Natural killer cell treated with Interleukin-12 subunit alpha and Interleukin-12 subunit beta and Interleukin-15 and Interleukin-18, amount 100 ng/mL, for 72 hours (primary cell): Measurements from ENCODE around the gene PRDM2. TPM values are rescaled to one million over a fixed set of nuclear protein-coding genes. Genes with fewer than 3 reads are reported as not detected.

Experiments
- ATAC-seq, 2 donors: fragments of 150-1000 bp; cut with Tn5 transposase in 1 of 2; sonication (Bioruptor Pico), chemical (Tn5 transposase) in 1 of 2; 2 replicates each; pipeline ENCODE4 v1.10.0; 2021
- DNase-seq: peaks from one replicate; pipeline ENCODE4 v3.0.0; 2022; ENCODE audit warnings: low spot score
- H3K27ac Mint-ChIP-seq, 2 donors: 1 replicate in 1 of 2; 2 replicates in 1 of 2; pipeline ENCODE4 v1.8.0; 2022; ENCODE audit warnings: mixed read lengths in 2 of 2, mild to moderate bottlenecking in 1 of 2, moderate library complexity in 1 of 2
- H3K27me3 Mint-ChIP-seq, 2 donors: 1 replicate in 1 of 2; 2 replicates in 1 of 2; pipeline ENCODE4 v1.8.0; 2022; ENCODE audit warnings: mixed read lengths in 2 of 2
- H3K36me3 Mint-ChIP-seq: one replicate; pipeline ENCODE4 v1.8.0; 2022; ENCODE audit warnings: mixed read lengths
- H3K4me1 Mint-ChIP-seq, 2 donors: 1 replicate in 1 of 2; 2 replicates in 1 of 2; pipeline ENCODE4 v1.8.0; 2022; ENCODE audit warnings: low read depth in 2 of 2, mixed read lengths in 2 of 2, mild to moderate bottlenecking in 1 of 2
- H3K4me3 Mint-ChIP-seq: one replicate; pipeline ENCODE4 v1.8.0; 2022; ENCODE audit warnings: mixed read lengths
- H3K9me3 Mint-ChIP-seq: 2 replicates; pipeline ENCODE4 v1.8.0; 2022; ENCODE audit warnings: mixed read lengths
- total RNA-seq, 2 donors: library from RNA; stranded (reverse); gene quantifications; one replicate each; pipeline ENCODE4 v1.2.3, GENCODE V29; 2022

Gene PRDM2
- total RNA-seq, 2 donors from 2014 or later = 80.1 to 91.3 TPM

DNA sequence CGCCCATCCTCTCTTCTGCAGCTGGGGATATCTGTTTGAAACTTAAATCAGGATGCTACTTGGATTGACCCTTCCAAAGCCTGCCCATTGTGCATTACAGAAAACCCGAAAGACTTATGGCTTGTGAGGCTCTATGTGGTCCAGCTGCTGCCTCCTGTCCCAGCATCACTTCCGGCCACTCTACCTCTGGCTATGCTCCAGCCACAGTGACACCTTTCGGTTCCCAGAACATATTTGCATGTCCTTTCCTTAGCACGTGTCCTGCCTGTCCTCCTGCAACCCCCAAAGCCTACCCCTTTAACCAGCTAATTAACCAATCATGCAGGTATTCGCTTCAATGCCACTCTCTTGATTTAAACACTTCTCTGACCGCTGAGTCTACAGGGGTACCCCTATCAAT lies 167.6 kb downstream of the PRDM2 start:
- Mint-ChIP-seq H3K27me3 (peaks cover 4 to 8% of the 10 kb centered on the region in 2 donors), H3K4me3 (no peak overlapping the region), H3K9me3 (no peaks in the 10 kb centered on the region), H3K4me1 (no peaks in the 10 kb centered on the region), H3K27ac (no peak overlapping the region), H3K36me3 (no peaks in the 10 kb centered on the region)
- ATAC-seq = no peak
- DNase-seq = no peak

GRCh38 chr1:13869172-13869797 lies 169.3 kb downstream of the PRDM2 start:
- H3K4me3 Mint-ChIP-seq = no peak overlapping the region

DNA sequence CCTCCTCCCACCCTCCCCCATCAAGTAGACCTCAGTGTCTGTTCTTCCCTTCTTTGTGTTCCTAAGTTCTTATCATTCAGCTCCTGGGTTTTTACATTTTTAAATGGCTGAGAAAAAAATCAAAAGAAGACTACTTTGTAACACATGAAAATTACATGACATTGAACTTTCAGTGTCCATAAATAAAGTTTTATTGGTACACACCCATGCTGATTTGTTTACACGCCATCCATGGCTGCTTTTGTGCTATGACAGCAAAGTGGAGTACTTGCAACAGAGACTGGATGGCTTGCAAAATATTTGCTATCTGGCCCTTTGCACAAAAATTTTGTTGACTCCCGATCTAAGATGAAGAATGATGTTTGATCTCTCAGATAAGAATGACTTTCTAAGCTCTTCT lies 171.4 kb downstream of the PRDM2 start:
- no peaks in the 10 kb centered on the region for H3K9me3 Mint-ChIP-seq
- ATAC-seq = no peak
- H3K27me3 Mint-ChIP-seq = peaks cover 6 to 8% of the 10 kb centered on the region in 2 donors
- no peak for DNase-seq
- H3K36me3 Mint-ChIP-seq = no peaks in the 10 kb centered on the region
- no peaks in the 10 kb centered on the region for H3K4me1 Mint-ChIP-seq
- no peak overlapping the region for H3K27ac Mint-ChIP-seq
- no peak overlapping the region for H3K4me3 Mint-ChIP-seq

More at GRCh38 chr1:13869172-13869797, 169.3 kb downstream of the PRDM2 start:
- no peaks in the 10 kb centered on the region for H3K9me3 Mint-ChIP-seq
- no peaks in the 10 kb centered on the region for H3K4me1 Mint-ChIP-seq
- DNase-seq (no peak), ATAC-seq (no peak)
- peaks cover 4 to 8% of the 10 kb centered on the region in 2 donors for H3K27me3 Mint-ChIP-seq
- H3K27ac Mint-ChIP-seq = no peak overlapping the region
- H3K36me3 Mint-ChIP-seq = no peaks in the 10 kb centered on the region

DNA sequence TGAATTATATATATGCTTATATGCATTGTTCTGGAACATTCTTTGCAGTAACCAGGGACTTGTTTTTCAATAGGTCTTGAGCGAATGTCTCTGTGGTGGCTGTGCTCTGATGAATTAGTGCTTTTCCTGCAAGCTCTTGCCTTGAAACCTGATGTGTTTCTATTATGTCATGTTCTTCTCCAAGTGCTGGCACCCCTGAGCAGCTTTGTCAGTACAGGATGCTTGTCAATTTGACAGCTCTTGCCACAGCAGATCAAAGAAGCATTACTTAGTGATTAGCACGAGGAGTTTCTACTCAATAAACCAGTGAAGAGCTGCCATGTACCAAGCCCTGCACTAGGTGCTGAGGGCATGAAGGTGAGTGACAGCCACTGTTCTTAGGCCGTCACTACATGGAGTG lies 171.9 kb downstream of the PRDM2 start:
- Mint-ChIP-seq H3K36me3 (no peaks in the 10 kb centered on the region), H3K27me3 (peaks cover 6 to 8% of the 10 kb centered on the region in 2 donors), H3K9me3 (no peaks in the 10 kb centered on the region), H3K4me3 (no peak overlapping the region), H3K4me1 (no peaks in the 10 kb centered on the region), H3K27ac (no peak overlapping the region)
- DNase-seq (no peak), ATAC-seq (no peak)

DNA sequence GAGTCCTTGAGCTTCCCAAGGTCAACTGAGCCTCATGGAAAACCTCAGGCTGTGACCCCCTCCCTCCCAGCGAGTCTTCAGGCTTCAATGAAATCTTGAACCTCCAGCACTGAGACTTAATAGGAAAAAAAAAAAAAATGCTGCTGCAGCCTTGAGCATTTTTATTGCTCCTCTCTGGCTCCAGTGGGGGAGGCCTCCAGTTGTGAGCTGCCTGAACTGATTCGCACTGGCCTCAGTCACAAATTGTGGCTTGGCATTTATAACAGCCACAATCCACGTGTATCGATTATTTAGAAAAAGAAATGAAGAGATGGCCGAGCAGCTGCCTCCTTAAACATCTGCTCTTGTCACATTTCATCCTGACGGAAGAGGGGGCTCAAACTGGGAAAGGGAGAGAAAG lies 173.0 kb downstream of the PRDM2 start:
- no peak overlapping the region for H3K27ac Mint-ChIP-seq

More for the DNA sequence above, 173.0 kb downstream of the PRDM2 start:
- Mint-ChIP-seq H3K9me3 (no peaks in the 10 kb centered on the region), H3K36me3 (no peaks in the 10 kb centered on the region), H3K4me1 (no peaks in the 10 kb centered on the region), H3K27me3 (peaks cover 8% of the 10 kb centered on the region in 2 donors), H3K4me3 (no peak overlapping the region)
- no peak for ATAC-seq
- DNase-seq = no peak

Other genes starting within 250 kb of the PRDM2 start
- not detected for gene LRRC38, start 186.2 kb upstream of the PRDM2 start, total RNA-seq
- gene PDPN, start 116.4 kb upstream of the PRDM2 start, total RNA-seq = not detected